ENCODE data around the gene FAM227A.
"Not testable (repeated sequence)": the region's sequence is repeated elsewhere in the genome, so short reads cannot be mapped to it uniquely, and the experiment has no call there.

The FAM227A gene

DNA sequence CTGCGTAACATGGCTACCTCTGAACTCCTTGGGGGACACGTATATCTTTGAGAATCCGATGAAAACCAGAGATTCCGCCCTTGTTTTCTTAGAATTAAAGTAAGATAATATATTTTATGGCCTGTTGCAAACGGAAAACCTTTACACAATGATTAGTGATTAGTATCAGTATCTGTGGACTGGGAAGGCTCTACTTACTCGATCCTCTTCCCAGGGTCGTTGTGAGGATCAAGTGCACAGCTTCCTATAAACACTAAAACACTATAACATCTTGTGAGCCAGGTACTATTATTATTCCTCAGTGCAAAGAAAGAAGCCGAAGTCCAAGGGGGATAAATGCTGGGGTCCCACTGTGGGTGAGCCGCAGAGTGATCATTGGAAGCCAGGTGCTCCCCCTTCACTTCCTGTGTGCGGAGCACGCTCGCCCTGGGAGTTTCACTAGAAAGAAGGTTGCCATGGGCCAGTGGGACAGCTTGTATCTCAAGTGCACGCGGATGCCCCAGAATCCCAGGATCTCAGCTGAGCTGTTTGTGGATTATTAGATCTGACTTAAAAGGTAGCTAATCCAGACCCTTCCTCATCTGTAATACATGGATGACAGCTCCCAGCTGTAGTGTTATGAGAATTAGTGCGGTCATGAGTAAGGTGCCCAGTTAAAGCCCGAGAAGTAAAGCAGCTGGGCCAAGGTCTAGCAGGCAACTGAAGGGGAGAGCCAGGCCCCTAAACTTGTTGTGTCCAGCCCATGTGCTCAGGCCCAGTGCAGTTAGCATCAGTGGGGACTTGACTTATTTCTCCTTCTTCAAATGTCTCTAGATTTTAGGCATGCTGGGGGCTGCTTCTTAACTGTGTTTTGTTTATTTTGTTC, 1.1 kb upstream of the FAM227A start:
- DNase-seq, result peak; percentile 53

GRCh38 chr22:38655519-38656255, 505 bp downstream of the FAM227A start:
- no peak for DNase-seq

DNA sequence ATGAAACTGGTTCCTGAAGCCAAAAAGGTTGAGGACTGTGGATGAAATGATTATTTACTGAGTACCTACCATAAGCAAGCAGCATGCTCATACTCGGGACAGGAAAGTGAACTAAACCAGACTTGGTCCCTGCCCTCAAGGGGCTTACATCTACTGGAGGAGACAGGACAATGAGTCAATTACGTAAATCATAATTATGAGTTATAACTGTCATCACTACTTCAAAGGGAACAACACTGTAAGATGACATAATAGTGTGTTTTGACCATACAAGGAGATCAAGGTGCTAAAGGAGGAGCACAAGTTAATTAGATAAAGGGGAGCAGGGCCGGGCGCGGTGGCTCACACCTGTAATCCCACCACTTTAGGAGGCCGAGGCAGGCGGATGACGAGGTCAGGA, 2.5 kb downstream of the FAM227A start:
- DNase-seq, result no peak

- DNase-seq, result no peak
Measured at GRCh38 chr22:38652859-38653258, 3.3 kb downstream of the FAM227A start.

DNA sequence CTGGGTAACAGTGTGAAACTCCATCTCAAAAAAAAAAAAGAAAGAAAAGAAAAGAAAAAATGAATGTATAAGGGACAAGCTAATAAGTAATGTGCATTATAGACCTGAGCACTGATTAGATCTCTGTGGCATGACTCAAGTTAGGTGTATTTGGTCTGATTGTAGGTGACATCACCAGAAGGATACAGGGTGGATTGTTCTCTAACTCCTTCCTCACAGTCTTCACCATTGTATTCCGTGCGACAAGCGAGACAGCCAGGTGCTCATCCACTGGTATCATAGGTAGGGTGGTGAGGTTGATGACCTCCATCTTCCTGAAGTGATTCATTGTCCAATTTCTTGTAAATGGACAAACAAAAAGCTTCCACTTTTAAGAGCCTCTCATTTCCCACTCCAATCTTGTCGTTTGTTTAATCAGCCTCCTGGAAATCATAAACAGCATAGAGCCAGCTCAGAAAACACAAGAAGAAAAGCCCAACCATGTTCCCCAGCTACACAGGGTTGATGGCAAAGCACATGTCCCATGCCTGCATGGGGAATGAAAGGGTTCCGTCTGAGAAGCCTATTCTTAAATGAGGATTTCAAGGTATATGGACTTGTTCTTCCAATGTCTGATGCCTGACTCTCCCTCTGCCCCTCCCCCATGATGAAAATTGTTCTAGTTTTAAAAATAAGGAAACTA, 6.2 kb downstream of the FAM227A start:
- DNase-seq, result no peak

DNA sequence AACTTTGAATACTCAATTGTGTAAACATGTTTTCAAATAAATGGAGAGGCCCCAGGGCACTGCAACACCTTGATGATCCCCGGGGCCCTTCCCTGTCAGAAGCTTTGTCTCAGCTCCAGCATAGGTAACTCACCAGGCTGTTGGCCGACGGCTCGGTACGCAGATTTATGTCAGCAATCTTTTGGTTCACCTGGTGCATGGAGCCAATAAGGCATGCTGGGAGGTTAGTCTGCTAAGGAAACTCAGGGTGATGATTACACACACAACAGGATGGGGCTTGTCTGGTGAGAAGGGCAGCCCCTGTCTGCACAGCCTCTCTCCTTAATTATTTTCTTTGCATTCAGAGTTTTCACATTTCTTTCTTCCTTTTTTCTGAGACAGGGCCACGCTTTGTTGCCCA, 10.8 kb downstream of the FAM227A start:
- no peak for DNase-seq

DNA sequence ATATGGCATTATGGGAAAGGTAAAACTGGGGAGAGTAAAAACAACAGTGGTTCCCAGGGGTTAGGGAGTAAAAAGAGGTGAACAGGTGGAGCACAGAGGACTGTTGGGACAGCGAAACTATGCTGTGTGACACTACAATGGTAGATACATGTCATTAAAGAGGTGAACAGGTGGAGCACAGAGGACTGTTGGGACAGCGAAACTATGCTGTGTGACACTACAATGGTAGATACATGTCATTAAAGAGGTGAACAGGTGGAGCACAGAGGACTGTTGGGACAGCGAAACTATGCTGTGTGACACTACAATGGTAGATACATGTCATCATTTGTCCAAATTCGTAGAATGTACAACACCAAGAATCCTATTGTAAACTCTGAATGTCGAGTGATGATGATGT, 11.9 kb downstream of the FAM227A start:
- DNase-seq, result not testable (repeated sequence)

- DNase-seq, result no peak
Measured at GRCh38 chr22:38641476-38642040, 14.6 kb downstream of the FAM227A start.

GRCh38 chr22:38638728-38639127, 17.5 kb downstream of the FAM227A start:
- no peak for DNase-seq

GRCh38 chr22:38638216-38638615, 18.0 kb downstream of the FAM227A start:
- DNase-seq, result no peak

DNA sequence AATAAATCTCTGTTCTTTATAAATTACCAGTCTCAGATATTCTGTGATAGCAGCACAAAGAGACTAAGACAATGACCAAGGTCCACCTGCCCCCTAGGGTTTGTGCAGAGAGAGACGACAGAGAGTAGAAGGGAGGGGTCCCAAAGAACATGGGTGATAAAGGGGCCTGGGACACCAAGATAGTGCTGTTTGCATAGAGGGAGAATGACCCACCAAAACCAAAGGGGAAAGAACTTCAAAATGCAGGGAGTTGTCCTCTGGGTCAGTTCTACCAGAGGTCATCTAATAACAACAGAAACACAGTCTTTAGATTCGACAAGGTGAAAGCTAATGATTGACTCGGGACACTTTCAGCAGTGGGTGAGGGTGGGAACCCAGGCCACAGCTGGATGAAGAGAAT, 23.7 kb downstream of the FAM227A start:
- no peak for DNase-seq

DNA sequence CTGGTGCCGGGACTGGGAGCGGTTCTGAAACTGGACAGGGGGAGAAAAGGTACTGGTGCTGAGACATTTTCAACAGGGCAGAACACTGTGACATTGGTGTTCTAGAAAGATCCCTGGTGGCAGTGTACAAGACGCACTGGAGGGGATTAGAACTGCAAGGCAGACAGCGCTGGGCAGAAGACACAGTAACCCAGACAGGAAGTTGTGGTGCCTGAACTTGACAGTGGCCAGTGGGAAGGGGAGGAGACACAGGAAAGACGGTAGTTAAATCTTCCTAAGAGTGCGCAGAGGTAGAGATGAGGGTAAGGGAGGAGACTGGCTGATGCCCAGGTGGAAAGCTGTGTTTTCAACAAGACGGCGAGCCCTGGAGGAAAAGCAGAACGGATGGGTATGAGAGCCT, 24.5 kb downstream of the FAM227A start:
- DNase-seq, result no peak

DNA sequence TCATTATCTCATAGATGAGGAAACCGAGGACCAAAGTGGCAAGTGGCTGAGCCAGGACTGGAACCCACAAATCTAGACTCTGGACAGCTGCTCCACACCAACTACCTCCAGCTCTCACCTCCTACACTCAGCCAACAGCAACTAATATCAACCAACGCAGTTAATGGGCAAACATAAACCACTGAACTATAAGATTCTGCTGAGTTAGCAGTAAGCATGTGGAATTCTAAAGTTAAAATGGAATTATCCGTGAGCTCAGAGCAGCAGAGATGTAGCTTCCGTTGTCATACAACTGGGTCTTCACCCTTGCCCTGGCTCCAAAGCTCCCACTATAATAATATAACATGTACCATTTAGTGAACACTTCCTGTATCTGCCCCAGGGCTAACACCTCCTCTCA, 27.1 kb downstream of the FAM227A start:
- DNase-seq, result no peak

DNA sequence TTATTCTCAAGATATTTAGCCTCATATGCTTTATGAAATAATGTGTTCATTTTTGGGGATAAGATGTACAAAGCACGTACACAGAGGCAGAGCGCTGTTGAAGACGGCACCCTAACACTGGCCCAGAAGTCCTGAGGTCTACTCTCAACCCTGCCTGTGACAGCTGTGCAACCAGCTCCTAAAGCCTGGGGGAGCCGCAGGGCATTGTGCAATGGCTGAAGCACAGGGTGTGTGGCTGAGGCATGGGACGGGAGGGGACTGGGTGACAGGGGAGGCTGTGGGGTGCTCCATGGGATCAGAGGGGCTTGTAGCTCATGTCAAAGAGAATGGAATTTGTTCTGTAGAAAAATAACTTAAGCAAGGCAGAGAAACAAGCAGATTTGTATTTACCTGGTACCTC, 27.7 kb downstream of the FAM227A start:
- DNase-seq, result no peak

- DNase-seq, result no peak
Measured at GRCh38 chr22:38623351-38623750, 32.8 kb downstream of the FAM227A start.

DNA sequence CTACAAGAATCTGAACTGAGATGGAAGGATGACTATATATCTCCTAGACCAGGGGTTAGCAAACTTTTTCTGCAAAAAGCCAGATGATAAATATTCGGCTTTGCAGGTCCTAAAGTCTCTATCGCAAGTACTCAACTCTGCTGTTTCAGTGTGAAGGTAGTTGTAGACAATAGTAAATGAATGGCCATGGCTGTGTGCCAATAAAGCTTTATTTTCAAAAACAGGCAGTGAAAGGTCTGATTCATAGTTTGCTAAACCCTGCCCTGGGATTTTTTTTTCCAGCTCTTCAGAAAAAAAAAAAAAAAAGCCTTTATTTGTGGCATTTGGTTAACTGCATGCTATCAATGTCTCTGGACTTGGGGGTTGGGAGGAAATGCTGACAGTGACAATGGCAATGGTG, 37.5 kb downstream of the FAM227A start:
- DNase-seq, result no peak

GRCh38 chr22:38618258-38618657, 37.9 kb downstream of the FAM227A start:
- no peak for DNase-seq

DNA sequence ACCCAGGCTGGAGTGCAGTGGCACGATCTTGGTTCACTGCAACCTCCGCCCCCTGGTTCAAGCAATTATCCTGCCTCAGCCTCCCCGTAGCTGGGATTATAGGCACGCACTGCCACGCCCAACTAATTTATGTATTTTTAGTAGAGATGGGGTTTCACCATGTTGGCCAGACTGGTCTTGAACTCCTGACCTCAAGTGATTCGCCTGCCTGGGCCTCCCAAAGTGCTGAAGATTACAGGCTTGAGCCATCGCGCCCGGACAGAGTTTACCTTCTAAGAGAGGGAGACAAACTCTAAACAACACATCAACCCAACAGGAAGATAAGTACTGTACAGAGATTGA, 41.2 kb downstream of the FAM227A start:
- DNase-seq, result not testable (repeated sequence)

- DNase-seq, result no peak
Measured at GRCh38 chr22:38614332-38615063, 41.7 kb downstream of the FAM227A start.

DNA sequence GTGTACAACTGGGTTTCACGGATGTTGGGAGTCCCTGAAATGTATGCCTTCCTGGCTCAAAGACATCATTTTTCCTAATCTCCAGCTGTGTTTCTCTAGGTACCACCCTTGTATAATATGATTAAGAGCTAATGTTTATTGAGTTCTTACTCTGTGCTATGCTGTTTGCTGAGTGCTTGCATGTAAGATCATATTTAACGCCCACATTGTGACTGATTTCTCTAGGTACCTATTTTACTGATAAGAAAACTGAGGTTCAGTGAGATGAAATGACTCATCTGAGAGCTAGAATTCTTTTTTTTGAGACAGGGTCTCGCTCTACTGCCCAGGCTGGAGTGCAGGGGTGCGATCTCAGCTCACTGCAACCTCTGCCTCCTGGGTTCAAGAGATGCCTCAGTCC, 42.6 kb downstream of the FAM227A start:
- peak; percentile 24 for DNase-seq

- no peak for DNase-seq
Measured at GRCh38 chr22:38612217-38613006, 43.8 kb downstream of the FAM227A start.

GRCh38 chr22:38611559-38611958, 44.6 kb downstream of the FAM227A start:
- no peak for DNase-seq
